ENCODE results near the gene BCOR.

BCOR gene

GRCh38 chrX:40013266-40014195 is 84.2 kb downstream of the BCOR start:
- DNase-seq: no peak

- DNase-seq: no peak
These were observed 84.9 kb downstream of the BCOR start for GRCh38 chrX:40012868-40013265.

GRCh38 chrX:40012039-40012867 is 85.5 kb downstream of the BCOR start:
- DNase-seq: no peak

- DNase-seq: no peak
These were observed 86.3 kb downstream of the BCOR start for GRCh38 chrX:40011322-40012038.

- no peak for DNase-seq
These were observed 87.0 kb downstream of the BCOR start for GRCh38 chrX:40010550-40011321.

GRCh38 chrX:40009890-40010289 is 87.9 kb downstream of the BCOR start:
- DNase-seq: no peak

GRCh38 chrX:40009462-40009851 is 88.3 kb downstream of the BCOR start:
- DNase-seq: no peak

- peak; percentile 74 for DNase-seq
These were observed 88.8 kb downstream of the BCOR start for GRCh38 chrX:40008791-40009461.

- DNase-seq: no peak
These were observed 89.7 kb downstream of the BCOR start for GRCh38 chrX:40007756-40008705.

- no peak for DNase-seq
These were observed 90.5 kb downstream of the BCOR start for GRCh38 chrX:40007131-40007755.

GRCh38 chrX:40006106-40007017 is 91.4 kb downstream of the BCOR start:
- no peak for DNase-seq

- DNase-seq: no peak
These were observed 92.3 kb downstream of the BCOR start for GRCh38 chrX:40005292-40006011.

- DNase-seq: no peak
These were observed 92.9 kb downstream of the BCOR start for GRCh38 chrX:40004921-40005291.

GRCh38 chrX:40004246-40004535 is 93.6 kb downstream of the BCOR start:
- no peak for DNase-seq

- DNase-seq: no peak
These were observed 94.1 kb downstream of the BCOR start for GRCh38 chrX:40003428-40004245.

- DNase-seq: no peak
These were observed 94.7 kb downstream of the BCOR start for GRCh38 chrX:40003071-40003427.
